Ishikawa (cell line): ENCODE measurements around the gene PEPD.

Experiments used
- CEBPB ChIP-seq: IDR thresholded peaks from 2 replicates; pipeline ENCODE4 v1.6.1; 2012
- EGR1 ChIP-seq: IDR thresholded peaks from 2 replicates; pipeline ENCODE4 v1.6.1; 2012
- EP300 ChIP-seq: IDR thresholded peaks from 2 replicates; pipeline ENCODE4 v1.6.1; 2012; ENCODE audit warnings: borderline replicate concordance
- FOXM1 ChIP-seq: IDR thresholded peaks from 2 replicates; pipeline ENCODE4 v1.6.1; 2012; ENCODE audit warnings: low read depth, borderline replicate concordance
- MAX ChIP-seq: IDR thresholded peaks from 2 replicates; pipeline ENCODE4 v1.6.1; 2012
- NFIC ChIP-seq: IDR thresholded peaks from 2 replicates; pipeline ENCODE4 v1.6.1; 2012
- RAD21 ChIP-seq: IDR thresholded peaks from 2 replicates; pipeline ENCODE4 v1.6.1; 2012; ENCODE audit warnings: low read depth
- TAF1 ChIP-seq: IDR thresholded peaks from 2 replicates; pipeline ENCODE4 v1.6.1; 2012; ENCODE audit warnings: low read depth, mild to moderate bottlenecking
- TEAD4 ChIP-seq: IDR thresholded peaks from 2 replicates; pipeline ENCODE4 v1.6.1; 2012
- YY1 ChIP-seq: IDR thresholded peaks from 2 replicates; pipeline ENCODE4 v1.6.1; 2012; ENCODE audit warnings: low read depth
- ZBTB7A ChIP-seq: IDR thresholded peaks from 2 replicates; pipeline ENCODE4 v1.6.1; 2012; ENCODE audit warnings: low read depth
- TF ChIP-seq, protein P1 (sequence below): IDR thresholded peaks from 2 replicates; pipeline ENCODE4 v1.6.1; 2012; ENCODE audit warnings: low read depth, mild to moderate bottlenecking

DNA sequence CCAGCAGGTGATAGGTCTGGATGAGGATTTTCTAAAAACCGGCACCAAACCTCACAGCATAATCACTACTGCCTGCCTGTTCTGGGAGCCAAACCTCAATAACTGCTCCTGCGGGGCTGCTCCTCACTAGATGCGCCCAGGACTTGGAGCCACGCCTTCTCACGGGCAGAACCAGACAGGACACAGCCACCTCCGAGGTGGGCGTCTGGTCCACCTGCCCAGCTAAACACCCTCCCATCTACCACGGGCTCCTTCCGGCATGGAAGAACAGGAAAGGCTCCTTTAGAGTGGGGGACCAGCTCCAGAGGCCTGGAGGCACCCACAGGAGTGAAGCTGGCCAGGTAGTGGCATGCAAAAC lies 73.5 kb downstream of the PEPD start:
- TF ChIP-seq NFIC: no peak
- TF ChIP-seq, protein P1, sequence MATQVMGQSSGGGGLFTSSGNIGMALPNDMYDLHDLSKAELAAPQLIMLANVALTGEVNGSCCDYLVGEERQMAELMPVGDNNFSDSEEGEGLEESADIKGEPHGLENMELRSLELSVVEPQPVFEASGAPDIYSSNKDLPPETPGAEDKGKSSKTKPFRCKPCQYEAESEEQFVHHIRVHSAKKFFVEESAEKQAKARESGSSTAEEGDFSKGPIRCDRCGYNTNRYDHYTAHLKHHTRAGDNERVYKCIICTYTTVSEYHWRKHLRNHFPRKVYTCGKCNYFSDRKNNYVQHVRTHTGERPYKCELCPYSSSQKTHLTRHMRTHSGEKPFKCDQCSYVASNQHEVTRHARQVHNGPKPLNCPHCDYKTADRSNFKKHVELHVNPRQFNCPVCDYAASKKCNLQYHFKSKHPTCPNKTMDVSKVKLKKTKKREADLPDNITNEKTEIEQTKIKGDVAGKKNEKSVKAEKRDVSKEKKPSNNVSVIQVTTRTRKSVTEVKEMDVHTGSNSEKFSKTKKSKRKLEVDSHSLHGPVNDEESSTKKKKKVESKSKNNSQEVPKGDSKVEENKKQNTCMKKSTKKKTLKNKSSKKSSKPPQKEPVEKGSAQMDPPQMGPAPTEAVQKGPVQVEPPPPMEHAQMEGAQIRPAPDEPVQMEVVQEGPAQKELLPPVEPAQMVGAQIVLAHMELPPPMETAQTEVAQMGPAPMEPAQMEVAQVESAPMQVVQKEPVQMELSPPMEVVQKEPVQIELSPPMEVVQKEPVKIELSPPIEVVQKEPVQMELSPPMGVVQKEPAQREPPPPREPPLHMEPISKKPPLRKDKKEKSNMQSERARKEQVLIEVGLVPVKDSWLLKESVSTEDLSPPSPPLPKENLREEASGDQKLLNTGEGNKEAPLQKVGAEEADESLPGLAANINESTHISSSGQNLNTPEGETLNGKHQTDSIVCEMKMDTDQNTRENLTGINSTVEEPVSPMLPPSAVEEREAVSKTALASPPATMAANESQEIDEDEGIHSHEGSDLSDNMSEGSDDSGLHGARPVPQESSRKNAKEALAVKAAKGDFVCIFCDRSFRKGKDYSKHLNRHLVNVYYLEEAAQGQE: no peak
- no peak for TF ChIP-seq MAX
- no peak for TF ChIP-seq TAF1
- no peak for TF ChIP-seq ZBTB7A
- TF ChIP-seq FOXM1: no peak
- TF ChIP-seq RAD21: no peak
- no peak for TF ChIP-seq CEBPB
- TF ChIP-seq YY1: no peak
- TF ChIP-seq EGR1: no peak
- TF ChIP-seq EP300: no peak
- no peak for TF ChIP-seq TEAD4
